Stimulated activated CD4-positive, alpha-beta T cell treated with anti-CD3 and anti-CD28 coated beads, Interleukin-4, amount 100 ng/mL, for 4 hours (primary cell): ENCODE results near the gene FGFRL1.

Source experiments
- DNase-seq, 2 experiments: peaks; one replicate each; pipeline ENCODE4 v3.0.0-alpha.2; 2020

FGFRL1 gene

GRCh38 chr4:1055721-1056590, 44.5 kb downstream of the FGFRL1 start:
- peak; percentile 66 to 83 for DNase-seq

GRCh38 chr4:1056671-1057402, 45.4 kb downstream of the FGFRL1 start:
- DNase-seq, result no peak

GRCh38 chr4:1057403-1057745, 45.9 kb downstream of the FGFRL1 start:
- no peak for DNase-seq

GRCh38 chr4:1058198-1058996, 47.0 kb downstream of the FGFRL1 start:
- no peak for DNase-seq

GRCh38 chr4:1058997-1059665, 47.7 kb downstream of the FGFRL1 start:
- no peak for DNase-seq

- no peak for DNase-seq
Measured at GRCh38 chr4:1060121-1060520, 48.7 kb downstream of the FGFRL1 start.

GRCh38 chr4:1060621-1061020, 49.2 kb downstream of the FGFRL1 start:
- DNase-seq, result no peak

GRCh38 chr4:1061056-1061700, 49.8 kb downstream of the FGFRL1 start:
- DNase-seq, result no peak

- DNase-seq, result no peak
Measured at GRCh38 chr4:1061760-1062159, 50.3 kb downstream of the FGFRL1 start.

- DNase-seq, result no peak
Measured at GRCh38 chr4:1062419-1062818, 51.0 kb downstream of the FGFRL1 start.

GRCh38 chr4:1065732-1066131, 54.3 kb downstream of the FGFRL1 start:
- no peak for DNase-seq

- DNase-seq, result no peak
Measured at GRCh38 chr4:1069394-1069793, 58.0 kb downstream of the FGFRL1 start.

- DNase-seq, result peak; percentile 38 to 45
Measured at GRCh38 chr4:1072830-1073446, 61.5 kb downstream of the FGFRL1 start.

GRCh38 chr4:1074077-1074476, 62.7 kb downstream of the FGFRL1 start:
- DNase-seq, result no peak

- no peak for DNase-seq
Measured at GRCh38 chr4:1075225-1075624, 63.8 kb downstream of the FGFRL1 start.

- DNase-seq, result no peak
Measured at GRCh38 chr4:1075809-1076699, 64.6 kb downstream of the FGFRL1 start.
